Activated CD4-positive, alpha-beta T cell treated with anti-CD3 and anti-CD28 coated beads for 36 hours (primary cell): ENCODE measurements around the gene RPRD1B. TPM values are rescaled to one million over a fixed set of nuclear protein-coding genes. Genes with fewer than 3 reads are reported as not detected.

Experiments used
- ATAC-seq: fragments of 200-7000 bp; cut with Tn5 transposase; one replicate; pipeline ENCODE4 v1.10.0; 2021; ENCODE audit warnings: mild to moderate bottlenecking, moderate library complexity
- CTCF ChIA-PET: fragments of 350-600 bp; sonication (Branson Sonifier 250); formaldehyde crosslinking; loops from one replicate; lab custom pipeline; 2021; ENCODE audit warnings: antibody characterized with exemption; lab: Charles Lee
- POLR2A ChIA-PET: fragments of 350-600 bp; sonication (Branson Sonifier 250); formaldehyde crosslinking; loops from one replicate; lab custom pipeline; 2021; ENCODE audit warnings: antibody characterized with exemption, inconsistent platforms; lab: Charles Lee
- DNase-seq: peaks from one replicate; pipeline ENCODE4 v3.0.0-alpha.2; 2020
- H3K27ac Mint-ChIP-seq: one replicate; pipeline ENCODE4 v1.8.0; 2021; ENCODE audit warnings: mixed read lengths
- H3K27me3 Mint-ChIP-seq: one replicate; pipeline ENCODE4 v1.8.0; 2021; ENCODE audit warnings: mixed read lengths
- H3K36me3 Mint-ChIP-seq: one replicate; pipeline ENCODE4 v1.8.0; 2021; ENCODE audit warnings: low read depth, mixed read lengths
- H3K4me1 Mint-ChIP-seq: one replicate; pipeline ENCODE4 v1.8.0; 2021; ENCODE audit warnings: mixed read lengths
- H3K4me3 Mint-ChIP-seq: one replicate; pipeline ENCODE4 v1.8.0; 2021; ENCODE audit warnings: mild to moderate bottlenecking, moderate library complexity, mixed read lengths
- H3K9me3 Mint-ChIP-seq: one replicate; pipeline ENCODE4 v1.8.0; 2021; ENCODE audit warnings: low read depth, mixed read lengths
- intact Hi-C, 2 experiments: fragments of 100-400 bp; cut with DNase I in 1 of 2; cut with micrococcal nuclease in 1 of 2; formaldehyde crosslinking; loops; one replicate each; pipeline versions ENCODE4 v1.14.2 to v1.15.1; 2022 to 2024; cut with DNase I, micrococcal nuclease
- total RNA-seq, 2 experiments: library from RNA; stranded (reverse); gene quantifications; one replicate each; pipeline ENCODE4 v1.2.3, GENCODE V29; 2021

RPRD1B gene
- total RNA-seq, 2 experiments from 2014 or later, result 29.9 to 36.4 TPM

GRCh38 chr20:38139977-38140753 lies 106.6 kb downstream of the RPRD1B start:
- Mint-ChIP-seq H3K4me3 (no peak overlapping the region), H3K27ac (no peak overlapping the region), H3K9me3 (no peaks in the 10 kb centered on the region), H3K27me3 (no peaks in the 10 kb centered on the region), H3K36me3 (no peaks in the 10 kb centered on the region), H3K4me1 (no peaks in the 10 kb centered on the region)
- ChIA-PET CTCF (interaction anchor here (0.6 kb wide), 1 partner anchor 73 kb away, joined by 3 read pairs; no protein-coding TSS in a partner anchor), POLR2A (no interaction called here)
- ATAC-seq, result no peak
- DNase-seq, result no peak
- intact Hi-C loops, result no loop called here

DNA sequence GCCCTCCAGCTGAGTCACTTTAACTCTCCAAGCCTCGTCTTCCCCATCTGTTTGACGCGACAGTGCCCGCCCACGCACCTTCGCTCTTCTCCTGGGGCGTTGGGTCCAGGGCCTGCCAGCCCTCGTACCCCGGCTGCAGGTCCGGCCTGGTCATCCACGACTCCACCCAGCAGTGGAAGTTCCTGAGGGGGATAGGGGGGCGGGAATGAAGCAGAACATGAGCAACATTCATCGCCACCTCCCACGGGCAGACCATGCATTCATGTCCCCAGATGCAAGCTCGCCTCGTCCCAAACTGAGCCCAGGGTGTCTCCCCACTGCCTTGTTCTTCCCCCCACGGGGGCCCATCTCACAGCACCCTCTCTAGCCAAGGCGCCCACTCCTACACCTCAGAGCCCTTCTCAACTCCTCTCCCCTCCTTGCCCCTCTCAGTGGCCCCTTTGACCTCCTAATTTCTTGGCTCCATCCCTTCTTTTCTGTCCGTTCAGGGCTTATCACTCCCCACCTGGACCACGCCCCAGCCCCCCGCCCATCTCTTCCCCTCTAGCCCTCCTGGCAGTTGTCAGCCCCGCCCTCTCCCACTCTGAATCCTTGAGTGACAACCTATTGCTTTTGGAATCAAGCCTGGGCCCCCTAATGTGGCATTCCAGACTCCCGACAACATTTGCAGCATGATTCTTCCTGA lies 107.8 kb downstream of the RPRD1B start:
- H3K9me3 Mint-ChIP-seq, result no peaks in the 10 kb centered on the region
- ChIA-PET CTCF (interaction anchor here (0.7 to 1.0 kb wide), 2 partner anchors 13 to 307 kb away, joined by 3 read pairs; no protein-coding TSS in a partner anchor), POLR2A (no interaction called here)
- H3K27me3 Mint-ChIP-seq, result no peaks in the 10 kb centered on the region
- H3K27ac Mint-ChIP-seq, result no peak overlapping the region
- DNase-seq (no peak), ATAC-seq (no peak)
- H3K4me1 Mint-ChIP-seq, result no peaks in the 10 kb centered on the region
- no peaks in the 10 kb centered on the region for H3K36me3 Mint-ChIP-seq
- H3K4me3 Mint-ChIP-seq, result no peak overlapping the region
- intact Hi-C loops, result no loop called here

Other genes with a start within 250 kb of the RPRD1B start
- not detected for gene VSTM2L, start 130.6 kb upstream of the RPRD1B start, total RNA-seq
- gene TTI1, start 290 bp upstream of the RPRD1B start, total RNA-seq, result 10 to 100 TPM; 35.6 to 36.7 TPM
- under 1 TPM; 0.04 to 0.09 TPM for gene TGM2, start 131.5 kb downstream of the RPRD1B start, total RNA-seq
- gene KIAA1755, start 227.0 kb downstream of the RPRD1B start, total RNA-seq, result not detected